K562 (cell line): ENCODE results near the gene PIGM. TPM values are rescaled to one million over a fixed set of nuclear protein-coding genes. Genes with fewer than 3 reads are reported as not detected.

Experiments used
- ATAC-seq: fragments of 200-7000 bp; cut with Tn5 transposase; 3 replicates; pipeline ENCODE4 v1.9.1; 2020; ENCODE audit warnings: moderate library complexity
- BruUV-seq: library from RNA; stranded (reverse); fragments of 400-500 nt; replicated peaks from 2 replicates; lab custom pipeline; 2021; lab: Mats Ljungman, UMichigan
- CTCF ChIA-PET: fragments of 300-600 bp; formaldehyde crosslinking; extraction: SDS; loops from one replicate; lab custom pipeline; 2021; ENCODE audit warnings: low intra/inter-chr PET ratio; lab: Yijun Ruan, JAX
- POLR2A ChIA-PET: fragments of 300-600, 350-650 bp; sonication (Branson Sonifier 250); formaldehyde crosslinking; extraction: SDS; loops from one replicate; lab custom pipeline; 2021; ENCODE audit warnings: antibody characterized with exemption, inconsistent platforms; lab: Yijun Ruan, JAX
- DNase-seq, 4 experiments: peaks; one replicate each; pipeline versions ENCODE4 v3.0.0 to v3.0.0-alpha.2; 2011 to 2018; ENCODE audit warnings: low spot score in 3 of 4, mixed read lengths in 3 of 4; ENCODE audit errors: extremely low read depth in 1 of 4
- FAIRE-seq: peaks from 2 replicates; lab custom pipeline; 2011; peaks lifted over from hg19 to GRCh38; lab: Jason Lieb, UNC
- H2AFZ ChIP-seq: 2 replicates; pipeline ENCODE4 v1.6.0; 2011; ENCODE audit warnings: low read depth, low read length, control low read depth, inconsistent platforms
- H3K27ac ChIP-seq: fragments of 200-600 bp; 3 replicates; pipeline ENCODE4 v1.8.0; 2011; ENCODE audit warnings: low read depth, mild to moderate bottlenecking, control low read depth, inconsistent platforms, low read length, moderate library complexity, mixed read lengths; ENCODE audit errors: extremely low read depth
- H3K27me3 ChIP-seq, 2 experiments: fragments of 300-600 bp in 1 of 2; 2 replicates in 1 of 2; 3 replicates in 1 of 2; pipeline versions ENCODE4 v1.6.0 to v1.8.0; 2011; ENCODE audit warnings: inconsistent platforms in 2 of 2, low read length in 2 of 2, mild to moderate bottlenecking in 1 of 2, mixed read lengths in 1 of 2, moderate library complexity in 1 of 2; ENCODE audit not compliant: control insufficient read depth in 2 of 2, insufficient read depth in 2 of 2
- H3K36me3 ChIP-seq: fragments of 300-600 bp; 3 replicates; pipeline ENCODE4 v1.8.0; 2011; ENCODE audit warnings: mild to moderate bottlenecking, low read length, inconsistent platforms; ENCODE audit not compliant: control insufficient read depth, insufficient read depth
- H3K4me1 ChIP-seq, 2 experiments: fragments of 200-600 bp in 1 of 2; replicated peaks in 1 of 2; 2 replicates in 1 of 2; 3 replicates in 1 of 2; pipeline versions ENCODE4 v1.5.1 to v1.8.0; 2011; ENCODE audit warnings: inconsistent platforms in 2 of 2, low read length in 2 of 2, mild to moderate bottlenecking in 1 of 2, mixed read lengths in 1 of 2, moderate library complexity in 1 of 2; ENCODE audit not compliant: control insufficient read depth in 2 of 2, insufficient read depth in 2 of 2
- H3K4me2 ChIP-seq: 2 replicates; pipeline ENCODE4 v1.6.1; 2011; ENCODE audit warnings: low read length, control low read depth, inconsistent platforms, mixed read lengths; ENCODE audit not compliant: insufficient read depth
- H3K4me3 ChIP-seq: fragments of 200-600 bp; sonication (generic), shearing (Covaris generic); 2 replicates; pipeline ENCODE4 v1.5.1; 2016; ENCODE audit warnings: control low read depth, inconsistent platforms
- H3K79me2 ChIP-seq: fragments of 200-600 bp; 3 replicates; pipeline ENCODE4 v1.8.0; 2011; ENCODE audit warnings: low read length, inconsistent platforms; ENCODE audit not compliant: control insufficient read depth, insufficient read depth
- H3K9ac ChIP-seq, 2 experiments: 2 replicates each; pipeline versions ENCODE4 v1.6.0 to v1.6.1; 2011; ENCODE audit warnings: low read depth in 2 of 2, low read length in 2 of 2, control low read depth in 1 of 2, inconsistent platforms in 1 of 2, mild to moderate bottlenecking in 1 of 2, mixed read lengths in 1 of 2; ENCODE audit not compliant: insufficient read depth in 1 of 2
- H3K9me1 ChIP-seq: one replicate; pipeline ENCODE4 v1.6.0; 2011; ENCODE audit warnings: inconsistent platforms, mild to moderate bottlenecking, low read length, moderate library complexity; ENCODE audit not compliant: control insufficient read depth, insufficient read depth
- H3K9me3 ChIP-seq: replicated peaks from 2 replicates; pipeline ENCODE4 v1.5.1; 2011; ENCODE audit warnings: low read depth, low read length, inconsistent platforms; ENCODE audit not compliant: control insufficient read depth, insufficient read depth
- H4K20me1 ChIP-seq: replicated peaks from 2 replicates; pipeline ENCODE4 v1.6.1; 2011; ENCODE audit warnings: low read length, inconsistent platforms, mixed read lengths; ENCODE audit not compliant: control insufficient read depth, insufficient read depth
- CHD1 ChIP-seq: fragments of 200-600 bp; sonication (generic); IDR thresholded peaks from one replicate; pipeline ENCODE4 v1.6.1; 2012; ENCODE audit warnings: mild to moderate bottlenecking, moderate library complexity, low read length, inconsistent platforms
- FOXM1 ChIP-seq, 2 experiments: fragments of 450-650 bp in 1 of 2; sonication (generic) in 1 of 2; formaldehyde crosslinking in 1 of 2; IDR thresholded peaks; 2 replicates each; pipeline versions ENCODE4 v1.6.1 to v1.9.0; 2017 to 2022; ENCODE audit warnings: low read depth in 2 of 2, mild to moderate bottlenecking in 2 of 2, missing genetic modification reagents in 1 of 2, moderate library complexity in 1 of 2
- KLF13 ChIP-seq: fragments of 450-650 bp; IDR thresholded peaks from 2 replicates; pipeline ENCODE4 v1.6.1; 2016; ENCODE audit warnings: missing genetic modification characterization, low read depth, mild to moderate bottlenecking, missing compliant biosample characterization, moderate library complexity, borderline replicate concordance
- NKRF ChIP-seq: fragments of 450-650 bp; IDR thresholded peaks from 2 replicates; pipeline ENCODE4 v1.6.1; 2016; ENCODE audit warnings: borderline replicate concordance
- PRMT5 ChIP-seq: sonication (generic); formaldehyde crosslinking; IDR thresholded peaks from 2 replicates; pipeline ENCODE4 v1.5.0; 2020; ENCODE audit warnings: missing genetic modification reagents
- PYGO2 ChIP-seq: fragments of 450-650 bp; IDR thresholded peaks from 2 replicates; pipeline ENCODE4 v1.6.1; 2016; ENCODE audit warnings: mild to moderate bottlenecking, missing genetic modification characterization, moderate library complexity, missing compliant biosample characterization
- SMC3 ChIP-seq: conservative IDR thresholded peaks from 2 replicates; pipeline ENCODE4 v1.6.1; 2011; ENCODE audit warnings: low read depth, low read length, improper control_type of control experiment; ENCODE audit not compliant: insufficient read depth
- SUPT5H ChIP-seq: fragments of 450-650 bp; IDR thresholded peaks from 2 replicates; pipeline ENCODE4 v1.6.1; 2016
- USF2 ChIP-seq: sonication (generic); formaldehyde crosslinking; IDR thresholded peaks from 2 replicates; pipeline ENCODE4 v1.5.0; 2020; ENCODE audit warnings: missing genetic modification reagents
- YY1 ChIP-seq, 3 experiments: IDR thresholded peaks; 2 replicates each; pipeline ENCODE4 v1.6.1; 2011; ENCODE audit warnings: low read length in 2 of 3, mild to moderate bottlenecking in 2 of 3, moderate library complexity in 2 of 3, borderline replicate concordance in 1 of 3, control low read depth in 1 of 3, low read depth in 1 of 3; ENCODE audit not compliant: insufficient read depth in 3 of 3, insufficient replicate concordance in 2 of 3, control insufficient read depth in 1 of 3, insufficient read length in 1 of 3; ENCODE audit errors: extremely low read depth in 1 of 3
- ZBTB49 ChIP-seq: sonication (generic); formaldehyde crosslinking; IDR thresholded peaks from 2 replicates; pipeline ENCODE4 v1.8.0; 2022; ENCODE audit warnings: missing genetic modification reagents, mild to moderate bottlenecking, borderline replicate concordance
- ZHX1 ChIP-seq: fragments of 150-350 bp; conservative IDR thresholded peaks from 2 replicates; pipeline ENCODE4 v1.6.1; 2014; ENCODE audit warnings: low read length
- ZNF175 ChIP-seq: fragments of 200-800 bp; sonication (Bioruptor generic); IDR thresholded peaks from 2 replicates; pipeline ENCODE4 v1.6.1; 2016; ENCODE audit warnings: low read depth, mild to moderate bottlenecking, missing genetic modification characterization, missing compliant biosample characterization
- ZNF780A ChIP-seq: fragments of 250-450 bp; sonication (Bioruptor Pico); IDR thresholded peaks from 2 replicates; pipeline ENCODE4 v1.5.0; 2021; ENCODE audit warnings: mild to moderate bottlenecking
- in situ Hi-C: fragments of 300-500 bp; cut with MboI; formaldehyde crosslinking; loops from 4 replicates; pipeline ENCODE4 v1.15.0; 2018; ENCODE audit warnings: inconsistent platforms, mixed read lengths
- intact Hi-C: fragments of 100-400 bp; cut with micrococcal nuclease; formaldehyde crosslinking; loops from 2 replicates; pipeline ENCODE4 v1.14.2; 2022
- polyA plus RNA-seq, 8 experiments: library from polyadenylated mRNA; depleted of rRNA in 4 of 8; stranded (reverse) in 5 of 8; unstranded in 3 of 8; fragments of >200 nt; fragmentation: Nextera tagmentation in 2 of 8; fragmentation: Illumina TruSeq in 1 of 8; extraction: Ambion mirVana in 2 of 8; extraction: Trizol in 1 of 8; gene quantifications; 2 replicates each; pipeline versions ENCODE4 v1.2.1 to v1.2.3, GENCODE V29; 2011 to 2014; ENCODE audit warnings: inconsistent platforms in 1 of 8, missing spikeins in 1 of 8
- total RNA-seq, 7 experiments: library from RNA; depleted of rRNA in 6 of 7; stranded (reverse); fragments of >200 nt in 6 of 7; fragmentation: Illumina TruSeq in 2 of 7; extraction: Trizol in 2 of 7; gene quantifications; 2 replicates each; pipeline versions ENCODE4 v1.2.1 to v1.2.3, GENCODE V29; 2011 to 2021; ENCODE audit warnings: low replicate concordance in 1 of 7

The PIGM gene
- total and polyA plus RNA-seq, 9 of the 15 experiments (the other 6 are each of a cell fraction or from before 2014, with no cell fraction given) = 2.6 to 6.7 (median 4.3) TPM

GRCh38 chr1:160077486-160077885 is 45.7 kb upstream of the PIGM start:
- no peak overlapping the region for H3K9ac ChIP-seq
- H2AFZ ChIP-seq = no peak overlapping the region
- H3K4me3 ChIP-seq = no peak overlapping the region
- no peaks in the 10 kb centered on the region for H3K79me2 ChIP-seq
- ChIA-PET POLR2A (interaction anchor here (0.6 to 2.1 kb wide), 4 partner anchors 9 to 153 kb away, joined by 3 to 8 read pairs (median 4); partner anchors contain the start of gene IGSF8), CTCF (no interaction called here)
- ATAC-seq (no peak), FAIRE-seq (no peak), DNase-seq (no peak)
- no peak overlapping the region for H3K27ac ChIP-seq
- no peaks in the 10 kb centered on the region for H3K9me3 ChIP-seq
- H4K20me1 ChIP-seq = no peaks in the 10 kb centered on the region
- H3K27me3 ChIP-seq = peaks cover 13 to 41% of the 10 kb centered on the region in 2 experiments; a peak in 4 of 5 replicates
- H3K4me1 ChIP-seq = no peaks in the 10 kb centered on the region
- BruUV-seq = no TSS peak
- in situ Hi-C loops (no loop called here), intact Hi-C loops (no loop called here)
- H3K9me1 ChIP-seq = no peaks in the 10 kb centered on the region
- no peaks in the 10 kb centered on the region for H3K36me3 ChIP-seq
- H3K4me2 ChIP-seq = no peak overlapping the region
- TF ChIP-seq ZHX1 (no peak), NKRF (no peak), PRMT5 (no peak), SMC3 (no peak), SUPT5H (no peak), ZBTB49 (CRISPR knock-in tag) (no peak), KLF13 (tag) (no peak), PYGO2 (no peak), USF2 (CRISPR knock-in tag) (no peak), ZNF780A (CRISPR knock-in tag) (no peak), ZNF175 (CRISPR knock-in tag) (no peak), YY1 (IDR thresholded peaks at IDR 0.05; ENCODE audit: borderline replicate concordance in 1 of 3, control insufficient read depth in 1 of 3, extremely low read depth in 1 of 3, insufficient read depth in 3 of 3, insufficient read length in 1 of 3, insufficient replicate concordance in 2 of 3, low read depth in 1 of 3, low read length in 2 of 3) (no peak), FOXM1 (IDR thresholded peaks at IDR 0.05; ENCODE audit: low read depth) (no peak), FOXM1 (CRISPR knock-in tag; IDR thresholded peaks at IDR 0.05; ENCODE audit: low read depth) (no peak), CHD1 (no peak)
